NCI-H128 (cell line): ENCODE measurements around the gene ZNF823.
"Not testable (repeated sequence)": the region's sequence is repeated elsewhere in the genome, so short reads cannot be mapped to it uniquely, and the experiment has no call there.

Experiments
- DNase-seq: peaks from one replicate; lab custom pipeline; 2025; ENCODE audit not compliant: unreplicated experiment; lab: John Stamatoyannopoulos, UW

The ZNF823 gene

DNA sequence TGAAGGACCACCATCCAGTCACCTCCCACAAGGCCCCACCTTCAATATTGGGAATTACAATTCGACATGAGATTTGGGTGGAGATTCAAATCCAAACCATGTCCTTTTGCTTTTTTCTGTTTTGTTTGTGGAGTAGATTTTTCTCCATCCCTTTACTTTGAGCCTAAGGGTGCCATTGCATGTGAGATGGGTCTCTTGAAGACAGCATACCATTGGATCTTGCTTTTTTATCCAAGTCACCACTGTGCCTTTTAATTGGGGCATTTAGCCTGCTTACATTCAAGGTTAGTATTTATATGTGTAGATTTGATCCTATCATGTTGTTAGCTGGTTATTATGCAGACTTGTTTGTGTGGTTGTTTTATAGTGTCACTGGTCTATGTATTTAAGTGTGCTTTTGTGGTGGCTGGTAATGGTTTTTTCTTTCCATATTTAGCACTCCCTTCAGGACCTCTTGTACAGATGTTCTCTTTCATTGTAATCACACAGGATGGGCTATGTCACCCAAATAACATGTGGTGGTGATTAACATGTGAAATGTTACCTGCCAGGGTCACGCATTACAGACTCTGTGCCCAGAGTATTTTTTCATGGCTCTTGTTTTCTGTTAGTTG is 58.0 kb downstream of the ZNF823 start:
- no peak for DNase-seq

DNA sequence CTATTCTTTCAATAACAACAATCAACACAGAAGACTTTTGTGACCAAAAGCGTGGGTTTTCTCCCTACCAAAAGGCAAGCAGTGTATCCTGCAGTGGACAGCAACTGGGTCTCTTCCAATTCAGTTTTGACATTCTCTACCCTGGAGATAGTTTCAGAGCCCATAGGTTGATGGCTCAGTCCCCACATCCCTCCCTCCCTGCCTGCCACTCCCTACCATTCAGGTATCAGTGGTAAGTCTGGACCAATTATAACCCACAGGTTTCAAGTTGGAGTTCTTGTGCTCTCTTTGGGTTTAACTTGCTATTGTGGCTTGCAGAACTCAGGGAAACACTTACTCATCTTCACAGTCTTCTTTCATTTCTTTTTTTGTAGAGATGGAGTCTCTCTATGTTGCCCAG is 60.2 kb downstream of the ZNF823 start:
- no peak for DNase-seq

DNA sequence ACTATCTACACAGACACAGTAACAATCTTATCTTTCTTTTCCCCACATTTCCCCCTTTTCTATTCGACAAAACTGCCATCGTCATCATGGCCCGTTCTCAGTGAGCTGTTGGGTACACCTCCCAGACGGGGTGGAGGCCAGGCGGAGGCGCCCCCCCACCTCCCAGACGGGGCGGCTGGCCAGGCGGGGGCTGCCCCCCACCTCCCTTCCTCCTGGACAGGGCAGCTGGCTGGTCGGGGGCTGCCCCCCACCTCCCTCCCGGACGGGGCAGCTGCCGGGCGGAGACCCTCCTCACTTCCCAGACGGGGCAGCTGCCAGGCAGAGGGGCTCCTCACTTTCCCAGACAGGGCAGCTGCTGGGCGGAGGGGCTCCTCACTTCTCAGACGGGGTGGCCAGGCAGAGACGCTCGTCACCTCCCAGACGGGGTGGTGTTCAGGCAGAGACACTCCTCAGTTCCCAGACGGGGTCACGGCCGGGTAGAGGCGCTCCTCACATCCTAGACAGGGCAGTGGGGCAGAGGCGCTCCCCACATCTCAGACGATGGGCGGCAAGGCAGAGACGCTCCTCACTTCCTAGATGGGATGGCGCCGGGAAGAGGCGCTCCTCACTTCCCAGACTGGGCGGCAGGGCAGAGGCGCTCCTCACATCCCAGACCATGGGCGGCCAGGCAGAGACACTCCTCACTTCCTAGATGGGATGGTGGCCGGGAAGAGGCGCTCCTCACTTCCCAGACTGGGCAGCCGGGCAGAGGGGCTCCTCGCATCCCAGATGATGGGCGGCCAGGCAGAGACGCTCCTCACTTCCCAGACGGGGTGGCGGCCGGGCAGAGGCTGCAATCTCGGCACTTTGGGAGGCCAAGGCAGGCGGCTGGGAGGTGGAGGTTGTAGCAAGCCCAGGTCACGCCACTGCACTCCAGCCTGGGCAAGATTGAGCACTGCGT is 61.8 kb downstream of the ZNF823 start:
- DNase-seq, result not testable (repeated sequence)

DNA sequence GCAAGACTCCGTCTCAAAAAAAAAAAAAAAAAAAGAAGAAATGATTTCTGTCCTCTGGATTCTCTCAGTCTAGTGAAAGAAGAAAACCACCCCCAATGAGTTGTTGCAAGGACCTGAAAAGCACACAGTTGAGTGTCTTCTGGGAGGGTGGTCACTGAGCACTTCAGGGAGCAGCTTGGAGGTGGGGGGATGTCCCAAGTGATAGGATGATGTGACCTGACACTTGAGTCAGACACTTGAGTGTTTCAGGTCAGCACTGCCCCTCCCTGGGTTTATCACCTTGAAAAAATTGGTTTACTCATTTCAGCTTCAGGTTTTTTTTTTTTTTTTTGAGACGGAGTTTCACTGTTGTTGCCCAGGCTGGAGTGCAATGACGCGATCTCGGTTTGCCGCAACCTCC is 63.2 kb downstream of the ZNF823 start:
- no peak for DNase-seq

DNA sequence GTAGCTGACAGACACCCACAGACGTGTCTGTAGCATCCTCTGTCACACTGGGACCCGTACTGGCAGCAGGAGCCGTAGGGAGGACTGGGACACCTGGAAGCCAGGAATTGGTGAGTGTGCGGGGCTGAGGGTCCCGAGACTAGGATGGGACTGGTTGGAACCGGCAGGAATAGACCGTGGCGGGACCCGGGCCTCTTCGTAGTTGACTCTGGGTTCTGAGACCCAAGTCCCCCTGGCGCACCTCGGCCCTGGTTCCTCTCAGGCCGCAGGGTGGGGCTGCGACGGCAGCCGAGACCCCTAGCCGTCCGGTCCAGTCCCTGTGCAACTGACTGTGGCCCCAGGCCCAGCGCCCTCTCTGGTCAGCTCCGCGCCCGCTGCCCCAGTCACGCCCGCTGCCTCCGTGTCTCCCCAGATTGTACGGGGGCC is 64.7 kb downstream of the ZNF823 start:
- no peak for DNase-seq

DNA sequence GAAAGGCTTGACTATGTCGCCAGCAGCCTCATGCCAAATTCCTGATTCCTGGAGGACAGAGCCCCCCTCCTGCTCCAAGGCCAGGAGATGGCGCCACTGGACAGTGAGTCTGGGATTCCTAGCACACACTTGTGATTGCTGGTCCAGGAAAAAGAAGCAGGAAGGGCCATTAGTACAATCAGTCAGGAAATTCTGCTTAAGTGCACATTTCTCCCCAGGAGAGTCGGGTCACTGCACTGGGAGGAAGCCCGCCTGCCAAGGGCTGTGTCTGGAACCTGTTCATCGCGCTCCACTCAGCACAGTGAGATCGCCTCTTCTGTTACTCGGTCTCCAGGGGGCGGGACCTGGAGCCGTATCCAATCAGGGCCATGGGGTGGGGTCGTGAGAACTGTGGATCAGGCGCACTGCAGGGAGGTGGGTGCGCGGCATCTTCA is 65.1 kb downstream of the ZNF823 start:
- no peak for DNase-seq
